ENCODE results near the gene FHAD1.

The FHAD1 gene

GRCh38 chr1:15218287-15219279 lies 28.4 kb upstream of the FHAD1 start:
- DNase-seq = no peak

GRCh38 chr1:15219280-15220023 lies 27.6 kb upstream of the FHAD1 start:
- DNase-seq = no peak

GRCh38 chr1:15220024-15220392 lies 27.0 kb upstream of the FHAD1 start:
- DNase-seq = no peak

GRCh38 chr1:15220825-15221431 lies 26.1 kb upstream of the FHAD1 start:
- DNase-seq = no peak

GRCh38 chr1:15222653-15223303 lies 24.2 kb upstream of the FHAD1 start:
- DNase-seq = no peak

GRCh38 chr1:15224259-15224869 lies 22.7 kb upstream of the FHAD1 start:
- no peak for DNase-seq

- no peak for DNase-seq
Measured at GRCh38 chr1:15224974-15225373, 22.0 kb upstream of the FHAD1 start.

GRCh38 chr1:15225461-15225860 lies 21.6 kb upstream of the FHAD1 start:
- no peak for DNase-seq

GRCh38 chr1:15226388-15227255 lies 20.4 kb upstream of the FHAD1 start:
- no peak for DNase-seq

GRCh38 chr1:15229707-15230131 lies 17.3 kb upstream of the FHAD1 start:
- no peak for DNase-seq

GRCh38 chr1:15231714-15232201 lies 15.3 kb upstream of the FHAD1 start:
- no peak for DNase-seq

- DNase-seq = no peak
Measured at GRCh38 chr1:15233689-15234088, 13.3 kb upstream of the FHAD1 start.

- no peak for DNase-seq
Measured at GRCh38 chr1:15236321-15236721, 10.7 kb upstream of the FHAD1 start.

GRCh38 chr1:15236746-15237145 lies 10.3 kb upstream of the FHAD1 start:
- no peak for DNase-seq

- no peak for DNase-seq
Measured at GRCh38 chr1:15238789-15239188, 8.2 kb upstream of the FHAD1 start.

GRCh38 chr1:15242766-15243165 lies 4.3 kb upstream of the FHAD1 start:
- DNase-seq = no peak

GRCh38 chr1:15243275-15244043 lies 3.6 kb upstream of the FHAD1 start:
- DNase-seq = no peak

GRCh38 chr1:15244813-15245212 lies 2.2 kb upstream of the FHAD1 start:
- DNase-seq = no peak

All from nucleus accumbens (tissue), 56 donors.